Esophagus squamous epithelium (tissue), 5 donors: ENCODE data around the gene PPARG. TPM values are rescaled to one million over a fixed set of nuclear protein-coding genes. Genes with fewer than 3 reads are reported as not detected.

Experiments
- DNase-seq: peaks from one replicate; lab custom pipeline; 2025; lab: John Stamatoyannopoulos, UW
- H3K27ac ChIP-seq, 4 donors: fragments of 200-600 bp; sonication (generic); one replicate each; pipeline ENCODE4 v1.5.1; 2016 to 2019; ENCODE audit warnings: mild to moderate bottlenecking in 1 of 4
- H3K27me3 ChIP-seq, 4 donors: fragments of 200-600 bp; sonication (generic); 1 replicate in 3 of 4; 2 replicates in 1 of 4; pipeline versions ENCODE4 v1.5.1 to v1.6.0; 2017 to 2021; ENCODE audit warnings: antibody characterized with exemption in 1 of 4
- H3K36me3 ChIP-seq, 3 donors: fragments of 200-600 bp; sonication (generic); one replicate each; pipeline ENCODE4 v1.5.1; 2016 to 2019
- H3K4me1 ChIP-seq, 3 donors: fragments of 200-600 bp; sonication (generic); one replicate each; pipeline ENCODE4 v1.5.1; 2017 to 2019
- H3K4me3 ChIP-seq, 4 donors: fragments of 200-600 bp; sonication (generic); 1 replicate in 3 of 4; 2 replicates in 1 of 4; pipeline ENCODE4 v1.5.1; 2016 to 2019; ENCODE audit warnings: mild to moderate bottlenecking in 2 of 4, moderate library complexity in 1 of 4
- H3K9me3 ChIP-seq, 3 donors: fragments of 200-600 bp; sonication (generic); one replicate each; pipeline ENCODE4 v1.5.1; 2016 to 2019
- POLR2A ChIP-seq, 4 donors: fragments of 450-650 bp; IDR thresholded peaks; one replicate each; pipeline ENCODE4 v1.6.1; 2017; ENCODE audit warnings: antibody characterized with exemption in 4 of 4, mild to moderate bottlenecking in 4 of 4, moderate library complexity in 3 of 4
- WGBS, 2 donors: methylation state at CpG; one replicate each; pipeline ENCODE4 v1.1.5; 2018; 5-methylcytosine and 5-hydroxymethylcytosine counted together
- intact Hi-C: fragments of 100-400 bp; cut with DNase I; formaldehyde crosslinking; loops from one replicate; pipeline ENCODE4 v1.15.0; 2022
- total RNA-seq, 4 donors: library from RNA; depleted of rRNA; stranded (reverse); fragments of >200 nt; gene quantifications; one replicate each; pipeline ENCODE4 v1.1.0, GENCODE V29; 2016
- TF ChIP-seq, protein P1 (sequence below), 6 experiments: fragments of 450-650 bp in 4 of 6; fragments of 200-600 bp in 2 of 6; sonication (generic) in 2 of 6; IDR thresholded peaks; one replicate each; pipeline ENCODE4 v1.5.1; 2016 to 2019; ENCODE audit warnings: antibody characterized with exemption in 6 of 6, mild to moderate bottlenecking in 4 of 6, moderate library complexity in 4 of 6
- donor health status: DM: yes; HTN: yes; CAD: no.

The PPARG gene
- total RNA-seq, 4 donors from 2014 or later = 6.3 to 13.8 (median 11.4) TPM

DNA sequence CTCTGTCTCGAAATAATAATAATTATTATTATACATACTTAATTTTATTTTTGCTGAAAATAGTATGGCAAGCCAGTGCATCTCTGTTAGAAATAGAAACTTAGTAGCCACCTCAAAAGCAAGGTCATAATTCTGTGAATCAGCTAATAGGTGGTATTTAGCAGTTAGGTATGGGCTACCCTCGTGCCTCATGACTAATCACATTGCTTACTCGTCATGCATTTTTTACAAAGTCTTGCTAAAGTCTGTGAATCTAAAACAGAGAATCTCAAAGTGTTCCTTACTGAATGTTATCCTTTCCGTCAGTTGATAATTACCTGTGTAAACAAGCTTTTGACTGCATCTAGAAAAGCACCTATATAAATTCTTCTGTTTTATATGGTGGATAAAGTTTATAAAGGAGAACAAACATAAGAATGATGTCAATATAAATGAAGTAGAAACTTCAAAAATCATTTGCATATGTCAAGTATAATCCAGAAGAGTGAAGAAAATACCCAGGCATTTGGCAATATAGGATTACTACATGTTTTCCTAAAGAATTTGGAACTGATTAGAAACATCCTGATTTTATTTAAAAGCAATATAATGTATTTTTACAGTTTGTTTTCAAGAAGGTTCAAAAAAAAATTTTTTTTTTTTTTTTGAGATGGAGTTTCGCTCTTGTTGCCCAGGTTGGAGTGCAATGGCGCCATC, 6.2 kb downstream of the PPARG start:
- Histone ChIP-seq H3K27me3 (no peaks in the 10 kb centered on the region), H3K36me3 (no peaks in the 10 kb centered on the region), H3K4me3 (no peak overlapping the region), H3K27ac (no peak overlapping the region), H3K4me1 (no peaks in the 10 kb centered on the region), H3K9me3 (no peaks in the 10 kb centered on the region)
- 70 to 84% methylated on average over 6 of the region's 6 CpGs for WGBS, 2 donors
- TF ChIP-seq, protein P1, sequence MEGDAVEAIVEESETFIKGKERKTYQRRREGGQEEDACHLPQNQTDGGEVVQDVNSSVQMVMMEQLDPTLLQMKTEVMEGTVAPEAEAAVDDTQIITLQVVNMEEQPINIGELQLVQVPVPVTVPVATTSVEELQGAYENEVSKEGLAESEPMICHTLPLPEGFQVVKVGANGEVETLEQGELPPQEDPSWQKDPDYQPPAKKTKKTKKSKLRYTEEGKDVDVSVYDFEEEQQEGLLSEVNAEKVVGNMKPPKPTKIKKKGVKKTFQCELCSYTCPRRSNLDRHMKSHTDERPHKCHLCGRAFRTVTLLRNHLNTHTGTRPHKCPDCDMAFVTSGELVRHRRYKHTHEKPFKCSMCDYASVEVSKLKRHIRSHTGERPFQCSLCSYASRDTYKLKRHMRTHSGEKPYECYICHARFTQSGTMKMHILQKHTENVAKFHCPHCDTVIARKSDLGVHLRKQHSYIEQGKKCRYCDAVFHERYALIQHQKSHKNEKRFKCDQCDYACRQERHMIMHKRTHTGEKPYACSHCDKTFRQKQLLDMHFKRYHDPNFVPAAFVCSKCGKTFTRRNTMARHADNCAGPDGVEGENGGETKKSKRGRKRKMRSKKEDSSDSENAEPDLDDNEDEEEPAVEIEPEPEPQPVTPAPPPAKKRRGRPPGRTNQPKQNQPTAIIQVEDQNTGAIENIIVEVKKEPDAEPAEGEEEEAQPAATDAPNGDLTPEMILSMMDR (IDR thresholded peaks at IDR 0.05) = no peak
- TF ChIP-seq POLR2A (IDR thresholded peaks at IDR 0.05) = no peak
- intact Hi-C loops = no loop called here
- no peak for DNase-seq

DNA sequence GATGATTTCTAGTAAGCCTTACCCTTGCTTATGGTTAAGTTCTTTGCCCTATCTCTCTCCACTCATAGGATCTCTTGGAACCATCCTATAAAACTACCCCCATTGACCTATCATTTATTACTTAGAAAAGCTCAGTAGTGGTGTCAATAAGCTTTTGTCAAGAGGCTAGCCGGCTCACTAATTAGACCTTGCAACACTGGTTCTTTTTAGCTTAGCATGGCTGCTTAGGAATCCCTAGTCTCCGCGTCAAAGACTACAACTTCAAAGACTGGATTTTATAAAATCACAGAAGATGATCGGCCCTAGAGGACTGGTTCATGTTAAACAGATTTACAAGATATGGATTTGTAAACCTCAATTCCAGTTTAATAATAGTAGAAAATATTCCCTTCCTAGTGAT, 7.6 kb downstream of the PPARG start:
- TF ChIP-seq, protein P1 (IDR thresholded peaks at IDR 0.05) = no peak
- TF ChIP-seq POLR2A (IDR thresholded peaks at IDR 0.05) = no peak
- 89 to 96% methylated on average over 4 of the region's 4 CpGs for WGBS, 2 donors
- no peaks in the 10 kb centered on the region for H3K36me3 ChIP-seq
- H3K27ac ChIP-seq = no peak overlapping the region
- H3K9me3 ChIP-seq = no peaks in the 10 kb centered on the region
- no peak overlapping the region for H3K4me3 ChIP-seq
- H3K4me1 ChIP-seq = peaks cover 0 to 13% (median 0%) of the 10 kb centered on the region in 3 donors
- no peaks in the 10 kb centered on the region for H3K27me3 ChIP-seq
- DNase-seq = no peak
- intact Hi-C loops = no loop called here

DNA sequence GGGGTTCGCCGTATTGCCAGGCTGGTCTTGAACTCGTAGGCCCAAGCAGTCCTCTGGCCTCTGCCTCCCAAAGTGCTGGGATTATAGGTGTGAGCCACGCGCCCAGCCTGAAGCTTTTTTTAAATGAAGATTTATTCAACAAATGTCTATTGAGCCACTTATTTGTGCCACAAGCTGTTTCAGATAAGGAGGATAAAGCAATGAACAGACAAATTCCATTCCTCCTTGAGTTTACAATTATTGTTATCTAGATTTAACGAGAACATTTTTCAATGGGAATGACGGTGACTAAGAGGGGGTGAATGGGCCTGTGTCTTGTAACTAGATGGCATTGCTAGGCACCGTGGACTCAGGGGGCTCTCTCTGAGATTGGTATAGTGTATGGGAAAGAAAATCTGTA, 10.2 kb downstream of the PPARG start:
- Histone ChIP-seq H3K4me1 (peaks cover 0 to 17% (median 0%) of the 10 kb centered on the region in 3 donors), H3K9me3 (no peaks in the 10 kb centered on the region), H3K36me3 (no peaks in the 10 kb centered on the region), H3K27ac (no peak overlapping the region), H3K27me3 (no peaks in the 10 kb centered on the region), H3K4me3 (no peak overlapping the region)
- TF ChIP-seq, protein P1 (IDR thresholded peaks at IDR 0.05) = no peak
- TF ChIP-seq POLR2A (IDR thresholded peaks at IDR 0.05) = no peak
- DNase-seq = no peak
- 83 to 96% methylated on average over 8 of the region's 8 CpGs for WGBS, 2 donors
- intact Hi-C loops = no loop called here

DNA sequence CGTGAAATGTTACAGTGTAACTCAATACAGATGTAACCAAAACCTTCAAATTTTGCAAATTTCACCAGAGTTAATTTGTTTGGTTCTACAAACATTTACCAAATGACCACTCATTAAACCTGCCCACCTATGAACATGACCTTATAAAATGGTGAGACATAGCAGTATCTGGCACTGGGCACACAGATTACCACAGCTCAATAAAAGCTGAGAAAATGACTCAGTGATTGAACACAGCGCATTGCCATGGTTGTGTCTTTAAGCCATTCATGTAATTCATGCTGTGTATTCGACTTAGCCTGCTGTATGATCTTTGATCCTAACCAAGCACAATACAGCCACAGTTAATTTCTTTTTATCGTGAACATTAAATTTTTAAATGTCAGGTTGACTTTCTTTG, 11.3 kb downstream of the PPARG start:
- DNase-seq = no peak

DNA sequence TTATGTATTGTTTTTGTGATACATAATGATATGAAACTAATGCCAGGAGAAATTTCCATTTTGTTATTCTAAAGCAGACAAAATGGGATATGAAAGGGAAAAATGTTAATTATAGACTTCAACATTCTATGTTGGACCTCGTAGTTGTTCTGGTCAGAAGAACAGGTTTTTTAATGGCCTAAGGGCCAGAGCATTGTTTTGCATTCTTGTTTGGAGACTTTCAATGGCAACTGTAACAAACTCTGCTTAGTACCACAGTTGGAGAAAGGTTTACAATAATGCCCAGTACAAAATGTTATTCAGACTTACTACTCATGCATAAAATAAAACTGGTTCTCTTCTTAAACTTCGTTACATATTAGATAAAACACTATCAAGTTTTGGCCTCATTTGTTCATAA, 12.2 kb downstream of the PPARG start:
- TF ChIP-seq, protein P1 (IDR thresholded peaks at IDR 0.05) = no peak
- no peak for TF ChIP-seq POLR2A (IDR thresholded peaks at IDR 0.05)
- H3K4me3 ChIP-seq = no peak overlapping the region
- intact Hi-C loops = no loop called here
- 41 to 60% methylated on average over 2 of the region's 2 CpGs for WGBS, 2 donors
- no peak for DNase-seq
- peaks cover 0 to 17% (median 0%) of the 10 kb centered on the region in 3 donors for H3K4me1 ChIP-seq
- no peaks in the 10 kb centered on the region for H3K9me3 ChIP-seq
- H3K27ac ChIP-seq = no peak overlapping the region
- no peaks in the 10 kb centered on the region for H3K27me3 ChIP-seq
- no peaks in the 10 kb centered on the region for H3K36me3 ChIP-seq

More for the DNA sequence above, 11.3 kb downstream of the PPARG start:
- TF ChIP-seq POLR2A (IDR thresholded peaks at IDR 0.05) = no peak
- TF ChIP-seq, protein P1 (IDR thresholded peaks at IDR 0.05) = no peak
- intact Hi-C loops = no loop called here
- H3K4me3 ChIP-seq = no peak overlapping the region
- WGBS, 2 donors = 78 to 80% methylated on average over 4 of the region's 4 CpGs
- no peaks in the 10 kb centered on the region for H3K9me3 ChIP-seq
- no peak overlapping the region for H3K27ac ChIP-seq
- no peaks in the 10 kb centered on the region for H3K36me3 ChIP-seq
- H3K27me3 ChIP-seq = no peaks in the 10 kb centered on the region
- H3K4me1 ChIP-seq = peaks cover 0 to 17% (median 0%) of the 10 kb centered on the region in 3 donors
